Ovary (tissue), 9 donors: Measurements from ENCODE around the gene NEU4. TPM values are rescaled to one million over a fixed set of nuclear protein-coding genes. Genes with fewer than 3 reads are reported as not detected.

Source experiments
- DNase-seq, 5 donors: peaks; one replicate each; pipeline ENCODE4 v3.0.0-alpha.2; 2019 to 2020
- H3K27ac ChIP-seq, 2 donors: fragments of 200-600 bp; one replicate each; pipeline versions ENCODE4 v1.5.1 to v1.8.0; 2019 to 2022
- H3K27me3 ChIP-seq: fragments of 200-600 bp; one replicate; pipeline ENCODE4 v1.8.0; 2022
- H3K36me3 ChIP-seq: fragments of 200-600 bp; sonication (generic); one replicate; pipeline ENCODE4 v1.5.1; 2019
- H3K4me1 ChIP-seq: one replicate; pipeline ENCODE4 v1.8.1; 2013; ENCODE audit warnings: mild to moderate bottlenecking, moderate library complexity; ENCODE audit not compliant: insufficient read depth
- H3K4me3 ChIP-seq: fragments of 200-600 bp; sonication (generic); one replicate; pipeline ENCODE4 v1.5.1; 2017
- H3K9me3 ChIP-seq, 2 donors: fragments of 200-600 bp in 1 of 2; sonication (generic) in 1 of 2; one replicate each; pipeline versions ENCODE4 v1.5.1 to v1.8.1; 2013 to 2019; ENCODE audit warnings: mild to moderate bottlenecking in 1 of 2, moderate library complexity in 1 of 2
- EP300 ChIP-seq: sonication (generic); formaldehyde crosslinking; IDR thresholded peaks from one replicate; pipeline ENCODE4 v1.6.1; 2017; ENCODE audit warnings: antibody characterized with exemption
- POLR2A ChIP-seq: fragments of 450-650 bp; IDR thresholded peaks from one replicate; pipeline ENCODE4 v1.6.1; 2017; ENCODE audit warnings: antibody characterized with exemption, mild to moderate bottlenecking, moderate library complexity
- WGBS, 3 donors: extraction: QIAGEN DNeasy Blood & Tissue Kit in 1 of 3; methylation state at CpG; one replicate each; pipeline versions ENCODE4 v1.1.5 to v1.1.7; 2013 to 2017; 5-methylcytosine and 5-hydroxymethylcytosine counted together
- intact Hi-C, 4 donors: fragments of 100-400 bp; cut with DNase I; formaldehyde crosslinking; loops; one replicate each; pipeline versions ENCODE4 v1.11.0 to v1.15.1; 2022 to 2023
- polyA plus RNA-seq, 2 donors: library from polyadenylated mRNA; stranded (reverse); fragments of 200-250 nt in 1 of 2; fragments of 350-450 nt in 1 of 2; fragmentation: Illumina TruSeq in 1 of 2; extraction: RNeasy Lipid Tissue Mini Kit (QIAGEN cat#74804) in 1 of 2; gene quantifications; one replicate each; pipeline ENCODE4 v1.2.3, GENCODE V29; 2013 to 2014
- total RNA-seq, 7 donors: library from RNA; depleted of rRNA in 2 of 7; stranded (reverse); fragments of >200 nt in 2 of 7; fragmentation: NEBNext Ultra II Directional in 3 of 7; extraction: Animal tissue kit (Norgen Biotek cat#: 25700) in 3 of 7; gene quantifications; one replicate each; pipeline versions ENCODE4 v1.1.0 to v1.2.4, GENCODE V29; 2016 to 2023
- TF ChIP-seq, protein P1 (sequence below), 3 donors: fragments of 450-650 bp in 2 of 3; fragments of 200-600 bp in 1 of 3; IDR thresholded peaks; one replicate each; pipeline versions ENCODE4 v1.5.1 to v1.8.0; 2016 to 2022; ENCODE audit warnings: antibody characterized with exemption in 3 of 3, mild to moderate bottlenecking in 1 of 3
- donor health status: DM: no; HTN: no; CAD: no; lungs with moderate emphysema.
- donor health status: DM: no; HTN: no; CAD: no.
- donor health status: Bipolar disorder and iron deficiency.
- donor health status: DM: yes; HTN: yes; CAD: no.
- donor health status: DM: no; HTN: no; CAD: no.
- donor health status: DM: yes; HTN: yes; CAD: no.

The NEU4 gene
- total and polyA plus RNA-seq, 9 donors = 0.23 to 7.2 (median 0.84) TPM; not detected in 2

DNA sequence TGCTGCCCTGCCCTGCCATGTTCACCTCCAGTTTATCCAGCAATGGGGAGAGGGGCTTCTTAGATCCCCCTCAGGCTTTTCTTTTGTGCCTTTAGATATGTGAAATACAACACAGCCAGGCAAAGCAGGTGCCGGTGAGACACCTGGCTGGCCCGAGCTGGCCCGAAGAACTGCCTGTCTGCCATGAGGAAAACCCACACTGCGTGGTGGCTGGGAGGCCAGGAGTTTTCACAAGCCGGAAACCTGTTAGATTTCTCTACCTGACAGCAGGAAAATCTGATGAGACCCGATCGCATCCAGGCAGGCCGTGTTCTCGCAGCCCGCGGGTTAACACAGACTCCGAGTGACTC lies 38.1 kb upstream of the NEU4 start:
- H3K27me3 ChIP-seq = no peaks in the 10 kb centered on the region
- H3K9me3 ChIP-seq = no peaks in the 10 kb centered on the region
- no peak overlapping the region for H3K4me3 ChIP-seq
- no peaks in the 10 kb centered on the region for H3K36me3 ChIP-seq
- no peak overlapping the region for H3K27ac ChIP-seq
- TF ChIP-seq, protein P1, sequence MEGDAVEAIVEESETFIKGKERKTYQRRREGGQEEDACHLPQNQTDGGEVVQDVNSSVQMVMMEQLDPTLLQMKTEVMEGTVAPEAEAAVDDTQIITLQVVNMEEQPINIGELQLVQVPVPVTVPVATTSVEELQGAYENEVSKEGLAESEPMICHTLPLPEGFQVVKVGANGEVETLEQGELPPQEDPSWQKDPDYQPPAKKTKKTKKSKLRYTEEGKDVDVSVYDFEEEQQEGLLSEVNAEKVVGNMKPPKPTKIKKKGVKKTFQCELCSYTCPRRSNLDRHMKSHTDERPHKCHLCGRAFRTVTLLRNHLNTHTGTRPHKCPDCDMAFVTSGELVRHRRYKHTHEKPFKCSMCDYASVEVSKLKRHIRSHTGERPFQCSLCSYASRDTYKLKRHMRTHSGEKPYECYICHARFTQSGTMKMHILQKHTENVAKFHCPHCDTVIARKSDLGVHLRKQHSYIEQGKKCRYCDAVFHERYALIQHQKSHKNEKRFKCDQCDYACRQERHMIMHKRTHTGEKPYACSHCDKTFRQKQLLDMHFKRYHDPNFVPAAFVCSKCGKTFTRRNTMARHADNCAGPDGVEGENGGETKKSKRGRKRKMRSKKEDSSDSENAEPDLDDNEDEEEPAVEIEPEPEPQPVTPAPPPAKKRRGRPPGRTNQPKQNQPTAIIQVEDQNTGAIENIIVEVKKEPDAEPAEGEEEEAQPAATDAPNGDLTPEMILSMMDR (IDR thresholded peaks at IDR 0.05) = no peak
- no peak for TF ChIP-seq EP300
- no peak for TF ChIP-seq POLR2A
- H3K4me1 ChIP-seq = peaks cover 3% of the 10 kb centered on the region
- 84 to 93% (median 92%) methylated on average over 12 of the region's 12 CpGs for whole genome bisulfite sequencing, 3 donors
- intact Hi-C loops = no loop called here
- DNase-seq = no peak

- DNase-seq = peak; percentile 44 to 72 (median 51)
- Histone ChIP-seq H3K27ac (no peak overlapping the region), H3K27me3 (no peaks in the 10 kb centered on the region), H3K9me3 (no peaks in the 10 kb centered on the region), H3K4me3 (no peak overlapping the region), H3K36me3 (no peaks in the 10 kb centered on the region), H3K4me1 (peaks cover 3% of the 10 kb centered on the region)
- WGBS, 3 donors = 31 to 34% (median 31%) methylated on average over 38 of the region's 38 CpGs
- intact Hi-C loops = no loop called here
- TF ChIP-seq, protein P1 (IDR thresholded peaks at IDR 0.05) = no peak
- TF ChIP-seq EP300 = no peak
- no peak for TF ChIP-seq POLR2A
Observed at GRCh38 chr2:241771286-241772062, 37.5 kb upstream of the NEU4 start.

DNA sequence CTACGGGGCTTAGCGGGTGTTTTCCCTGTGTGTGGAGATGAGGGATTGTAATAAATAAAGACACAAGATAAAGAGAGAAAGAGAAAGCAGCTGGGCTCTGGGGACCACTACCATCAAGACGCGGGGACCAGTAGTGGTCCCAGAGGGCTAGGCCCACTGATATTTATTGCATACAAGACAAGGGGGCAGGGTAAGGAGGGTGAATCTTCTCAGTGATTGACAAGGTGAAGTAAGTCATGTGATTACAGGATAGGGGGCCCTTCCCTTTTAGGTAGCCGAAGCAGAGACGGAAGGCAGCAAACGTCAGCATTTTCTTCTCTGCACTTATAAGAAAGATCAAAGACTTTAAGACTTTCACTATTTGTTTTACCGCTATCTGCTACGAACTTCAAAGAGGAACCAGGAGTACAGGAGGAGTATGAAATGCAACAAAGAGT lies 36.9 kb upstream of the NEU4 start:
- H3K36me3 ChIP-seq = no peaks in the 10 kb centered on the region
- no peaks in the 10 kb centered on the region for H3K27me3 ChIP-seq
- intact Hi-C loops = no loop called here
- TF ChIP-seq, protein P1 (IDR thresholded peaks at IDR 0.05) = no peak
- TF ChIP-seq POLR2A (no peak), EP300 (no peak)
- 23 to 25% (median 25%) methylated on average over 9 of the region's 9 CpGs for WGBS, 3 donors
- H3K4me3 ChIP-seq = no peak overlapping the region
- no peak for DNase-seq
- no peak overlapping the region for H3K27ac ChIP-seq
- peaks cover 3% of the 10 kb centered on the region for H3K4me1 ChIP-seq
- H3K9me3 ChIP-seq = no peaks in the 10 kb centered on the region

DNA sequence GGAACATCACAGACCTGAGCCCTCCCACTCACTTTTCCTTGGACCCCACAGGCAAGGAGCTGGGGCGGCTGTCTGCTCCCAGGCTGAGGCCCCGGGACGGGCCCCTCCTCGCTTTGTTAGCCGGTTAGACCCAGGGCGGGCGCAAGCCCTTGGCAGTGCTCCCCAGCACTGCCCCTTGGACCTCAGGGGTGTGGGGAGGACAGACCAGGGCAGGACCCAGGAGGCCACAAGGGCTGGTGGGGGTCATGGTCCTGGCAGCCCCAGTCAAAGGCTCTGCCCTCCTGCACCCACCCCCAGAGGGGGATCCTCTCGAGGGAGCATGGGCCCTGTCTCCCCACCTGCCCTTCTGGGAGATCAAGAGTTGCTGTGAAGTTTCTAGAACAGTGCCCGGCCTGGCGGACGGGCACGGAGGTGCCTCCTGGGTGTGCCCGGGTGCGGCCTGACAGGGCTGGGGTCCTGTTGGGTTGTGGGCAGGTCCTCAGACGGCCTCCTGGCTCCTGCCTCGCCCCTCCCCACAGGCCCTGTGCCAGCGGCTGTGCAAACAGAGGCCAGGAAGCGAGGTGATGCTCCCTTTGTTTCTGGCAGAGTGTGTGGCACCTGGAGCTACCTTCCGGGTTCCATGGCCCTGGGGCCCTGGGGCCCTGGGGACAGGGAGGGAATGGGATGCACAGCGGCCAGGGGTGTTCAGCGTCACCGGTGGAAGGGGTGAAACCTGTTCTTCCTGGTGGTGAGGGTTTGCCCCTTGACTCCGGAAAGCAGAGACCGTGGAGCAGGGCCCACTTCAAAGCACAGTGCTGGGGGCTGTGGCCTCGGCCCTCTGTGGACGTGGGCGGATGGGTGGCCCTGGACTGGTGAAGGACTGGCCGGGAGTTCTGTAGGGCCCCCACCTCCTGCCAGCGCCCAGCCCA lies 35.2 kb upstream of the NEU4 start:
- Histone ChIP-seq H3K27me3 (no peaks in the 10 kb centered on the region), H3K9me3 (no peaks in the 10 kb centered on the region), H3K36me3 (no peaks in the 10 kb centered on the region), H3K27ac (no peak overlapping the region), H3K4me1 (peaks cover 3% of the 10 kb centered on the region), H3K4me3 (no peak overlapping the region)
- TF ChIP-seq POLR2A (no peak), EP300 (no peak)
- intact Hi-C loops = no loop called here
- 51 to 63% (median 57%) methylated on average over 23 to 29 of the region's 29 CpGs for WGBS, 3 donors
- DNase-seq = peak in 3 of 5 donors; percentile 15 to 38 (median 20)
